WTC11 (cell line): ENCODE data around the gene NFILZ. TPM values are rescaled to one million over a fixed set of nuclear protein-coding genes. Genes with fewer than 3 reads are reported as not detected.
A peak's percentile ranks its signal among the peaks of the same experiment; 100 is the strongest.

Experiments used
- ATAC-seq: fragments of 200-7000 bp; cut with Tn5 transposase; 2 replicates; pipeline ENCODE4 v1.10.0; 2021; ENCODE audit warnings: mild to moderate bottlenecking, moderate library complexity
- CTCF ChIA-PET: fragments of 300-600 bp; sonication (Branson Sonifier 250); formaldehyde crosslinking; loops from one replicate; lab custom pipeline; 2021; ENCODE audit warnings: antibody characterized with exemption; lab: Charles Lee
- POLR2A ChIA-PET: fragments of 350-600 bp; sonication (Branson Sonifier 250); formaldehyde crosslinking; loops from one replicate; lab custom pipeline; 2021; ENCODE audit warnings: antibody characterized with exemption; lab: Charles Lee
- DNase-seq: peaks from one replicate; pipeline ENCODE4 v3.0.0; 2021; ENCODE audit warnings: low spot score
- H3K27ac Mint-ChIP-seq: 2 replicates; pipeline ENCODE4 v1.8.0; 2021; ENCODE audit warnings: mixed read lengths
- H3K27me3 Mint-ChIP-seq: 2 replicates; pipeline ENCODE4 v1.8.0; 2021; ENCODE audit warnings: low read depth, mild to moderate bottlenecking, moderate library complexity, mixed read lengths
- H3K36me3 Mint-ChIP-seq: 2 replicates; pipeline ENCODE4 v1.8.0; 2021; ENCODE audit warnings: mixed read lengths
- H3K4me1 Mint-ChIP-seq: 2 replicates; pipeline ENCODE4 v1.8.0; 2022; ENCODE audit warnings: mixed read lengths
- H3K4me3 Mint-ChIP-seq: 2 replicates; pipeline ENCODE4 v1.8.0; 2021; ENCODE audit warnings: mild to moderate bottlenecking, moderate library complexity, mixed read lengths
- H3K9me3 Mint-ChIP-seq: 2 replicates; pipeline ENCODE4 v1.8.0; 2021; ENCODE audit warnings: mixed read lengths
- CDX4 ChIP-seq: fragments of 250-450 bp; sonication (Bioruptor Pico); IDR thresholded peaks from 2 replicates; pipeline ENCODE4 v1.9.0; 2021; ENCODE audit warnings: moderate library complexity, mild to moderate bottlenecking, inconsistent platforms, borderline replicate concordance
- CREB1 ChIP-seq: sonication (generic); formaldehyde crosslinking; IDR thresholded peaks from 2 replicates; pipeline ENCODE4 v1.8.0; 2023; ENCODE audit warnings: mild to moderate bottlenecking, missing genetic modification reagents
- CTCF ChIP-seq: fragments of 200-600 bp; IDR thresholded peaks from 2 replicates; pipeline ENCODE4 v1.8.0; 2022; ENCODE audit warnings: antibody characterized with exemption
- EMX1 ChIP-seq: fragments of 250-450 bp; sonication (Bioruptor Pico); IDR thresholded peaks from 2 replicates; pipeline ENCODE4 v1.8.0; 2021; ENCODE audit warnings: mild to moderate bottlenecking
- HMGXB4 ChIP-seq: sonication (generic); formaldehyde crosslinking; IDR thresholded peaks from 2 replicates; pipeline ENCODE4 v1.8.1; 2023; ENCODE audit warnings: mild to moderate bottlenecking, moderate library complexity, missing genetic modification reagents
- JAZF1 ChIP-seq: fragments of 250-450 bp; sonication (Bioruptor Pico); IDR thresholded peaks from 2 replicates; pipeline ENCODE4 v1.9.0; 2021; ENCODE audit warnings: moderate library complexity, mild to moderate bottlenecking, inconsistent platforms
- JUN ChIP-seq: sonication (generic); formaldehyde crosslinking; IDR thresholded peaks from 2 replicates; pipeline ENCODE4 v1.8.0; 2023; ENCODE audit warnings: mild to moderate bottlenecking, missing genetic modification reagents
- NR1H2 ChIP-seq: sonication (generic); formaldehyde crosslinking; IDR thresholded peaks from 2 replicates; pipeline ENCODE4 v1.9.0; 2021; ENCODE audit warnings: mild to moderate bottlenecking, moderate library complexity, missing genetic modification reagents
- TP53 ChIP-seq: sonication (generic); formaldehyde crosslinking; IDR thresholded peaks from 2 replicates; pipeline ENCODE4 v1.8.1; 2023; ENCODE audit warnings: mild to moderate bottlenecking, missing genetic modification reagents
- ZMAT4 ChIP-seq: fragments of 250-450 bp; sonication (Bioruptor Pico); IDR thresholded peaks from 2 replicates; pipeline ENCODE4 v1.9.0; 2021; ENCODE audit warnings: mild to moderate bottlenecking
- ZNF121 ChIP-seq: sonication (generic); formaldehyde crosslinking; IDR thresholded peaks from 2 replicates; pipeline ENCODE4 v1.8.0; 2023; ENCODE audit warnings: missing genetic modification reagents
- ZNF281 ChIP-seq: sonication (generic); formaldehyde crosslinking; IDR thresholded peaks from 2 replicates; pipeline ENCODE4 v1.8.0; 2023; ENCODE audit warnings: mild to moderate bottlenecking, missing genetic modification reagents
- ZNF317 ChIP-seq: sonication (generic); formaldehyde crosslinking; IDR thresholded peaks from 2 replicates; pipeline ENCODE4 v1.8.1; 2023; ENCODE audit warnings: low read depth, mild to moderate bottlenecking, moderate library complexity, missing genetic modification reagents, borderline replicate concordance
- ZSCAN18 ChIP-seq: fragments of 250-450 bp; sonication (Bioruptor Pico); IDR thresholded peaks from 2 replicates; pipeline ENCODE4 v2.1.2; 2022; ENCODE audit warnings: mild to moderate bottlenecking, moderate library complexity
- total RNA-seq: library from RNA; stranded (reverse); gene quantifications from 3 replicates; pipeline ENCODE4 v1.2.3, GENCODE V29; 2021

The NFILZ gene
- total RNA-seq, 1 experiment from 2014 or later = not detected

- Mint-ChIP-seq H3K4me3 (no peak overlapping the region), H3K9me3 (no peaks in the 10 kb centered on the region), H3K4me1 (peaks cover 16% of the 10 kb centered on the region), H3K27me3 (no peaks in the 10 kb centered on the region), H3K36me3 (no peaks in the 10 kb centered on the region), H3K27ac (peak overlapping the region; percentile 8; the same call in 1 of the 2 replicates)
- ChIA-PET CTCF (interaction anchor here (0.6 to 3.6 kb wide), 24 partner anchors 9 to 439 kb away, joined by 3 to 31 read pairs (median 6); partner anchors contain the start of genes ACTL9, MYO1F and ZNF414), POLR2A (interaction anchor here (0.6 to 1.3 kb wide), 2 partner anchors 11 to 24 kb away, joined by 5 to 6 read pairs; no protein-coding TSS in a partner anchor)
- DNase-seq (no peak), ATAC-seq (no peak)
- TF ChIP-seq ZNF121 (no peak), NR1H2 (CRISPR knock-in tag) (no peak), ZNF281 (CRISPR knock-in tag) (no peak), ZMAT4 (no peak), JUN (CRISPR knock-in tag) (no peak), CDX4 (no peak), EMX1 (CRISPR knock-in tag) (no peak), JAZF1 (no peak), ZSCAN18 (no peak), HMGXB4 (CRISPR knock-in tag) (no peak), ZNF317 (no peak), TP53 (no peak)
Observed at GRCh38 chr19:8615024-8615423, 15.4 kb upstream of the NFILZ start.

- ATAC-seq = peak; percentile 12; the same call in 1 of the 2 replicates
- ChIA-PET POLR2A (interaction anchor here (0.7 to 1.3 kb wide), 2 partner anchors 17 to 25 kb away, joined by 6 read pairs; no protein-coding TSS in a partner anchor), CTCF (interaction anchor here (0.6 to 3.6 kb wide), 26 partner anchors 9 to 438 kb away, joined by 3 to 31 read pairs (median 5); partner anchors contain the start of genes ACTL9, MYO1F and ZNF414)
- Mint-ChIP-seq H3K4me3 (no peak overlapping the region), H3K4me1 (peaks cover 14% of the 10 kb centered on the region), H3K36me3 (no peaks in the 10 kb centered on the region), H3K27me3 (no peaks in the 10 kb centered on the region), H3K27ac (no peak overlapping the region), H3K9me3 (no peaks in the 10 kb centered on the region)
- TF ChIP-seq CTCF (peak; percentile 96), CREB1 (CRISPR knock-in tag) (no peak)
- DNase-seq = peak; percentile 77
Observed at GRCh38 chr19:8615813-8616596, 14.4 kb upstream of the NFILZ start.
